CMK (cell line): ENCODE results near the gene CDK10.
"Not testable (repeated sequence)": the region's sequence is repeated elsewhere in the genome, so short reads cannot be mapped to it uniquely, and the experiment has no call there.

ENCODE experiments used
- DNase-seq: peaks from one replicate; pipeline ENCODE4 v3.0.0-alpha.2; 2010; ENCODE audit warnings: low read depth

CDK10 gene

GRCh38 chr16:89695875-89696669 lies 9.6 kb downstream of the CDK10 start:
- no peak for DNase-seq

GRCh38 chr16:89696670-89697128 lies 10.2 kb downstream of the CDK10 start:
- no peak for DNase-seq

- DNase-seq: no peak
Measured at GRCh38 chr16:89697161-89697615, 10.7 kb downstream of the CDK10 start.

- DNase-seq: no peak
Measured at GRCh38 chr16:89697616-89698331, 11.3 kb downstream of the CDK10 start.

GRCh38 chr16:89698717-89699116 lies 12.2 kb downstream of the CDK10 start:
- DNase-seq: not testable (repeated sequence)

GRCh38 chr16:89699629-89700099 lies 13.2 kb downstream of the CDK10 start:
- not testable (repeated sequence) for DNase-seq

- DNase-seq: peak; percentile 93
Measured at GRCh38 chr16:89700100-89700648, 13.7 kb downstream of the CDK10 start.

- DNase-seq: no peak
Measured at GRCh38 chr16:89700649-89701424, 14.3 kb downstream of the CDK10 start.

- DNase-seq: no peak
Measured at GRCh38 chr16:89701425-89702406, 15.2 kb downstream of the CDK10 start, which contains the start of gene SPATA2L. SPATA2L (minus strand) TSS chr16:89701705; CDS start chr16:89701232, 473 bp downstream.

- DNase-seq: no peak
Measured at GRCh38 chr16:89704281-89704680, 17.8 kb downstream of the CDK10 start.

GRCh38 chr16:89705006-89705405 lies 18.5 kb downstream of the CDK10 start:
- DNase-seq: no peak

GRCh38 chr16:89706518-89707260 lies 20.2 kb downstream of the CDK10 start:
- DNase-seq: no peak

- no peak for DNase-seq
Measured at GRCh38 chr16:89707695-89708094, 21.2 kb downstream of the CDK10 start.

- DNase-seq: no peak
Measured at GRCh38 chr16:89708481-89708931, 22.0 kb downstream of the CDK10 start.

- no peak for DNase-seq
Measured at GRCh38 chr16:89709166-89709565, 22.7 kb downstream of the CDK10 start.

- DNase-seq: no peak
Measured at GRCh38 chr16:89709716-89710432, 23.4 kb downstream of the CDK10 start.

- DNase-seq: no peak
Measured at GRCh38 chr16:89710709-89711564, 24.4 kb downstream of the CDK10 start.
